IPS-18a (cell line): ENCODE measurements around the gene TAMALIN.

ENCODE experiments used
- H3K27ac ChIP-seq: one replicate; pipeline ENCODE4 v1.5.1; 2013; ENCODE audit warnings: low read length
- H3K27me3 ChIP-seq: one replicate; pipeline ENCODE4 v1.6.1; 2013; ENCODE audit warnings: mild to moderate bottlenecking, low read length; ENCODE audit not compliant: control insufficient read depth, insufficient read depth
- H3K36me3 ChIP-seq: one replicate; pipeline ENCODE4 v1.6.1; 2013; ENCODE audit warnings: low read depth, low read length; ENCODE audit not compliant: control insufficient read depth
- H3K4me1 ChIP-seq: one replicate; pipeline ENCODE4 v1.6.1; 2013; ENCODE audit warnings: low read depth, low read length; ENCODE audit not compliant: control insufficient read depth
- H3K4me3 ChIP-seq: one replicate; pipeline ENCODE4 v1.5.1; 2013; ENCODE audit warnings: low read length
- H3K9ac ChIP-seq: one replicate; pipeline ENCODE4 v1.6.1; 2013; ENCODE audit warnings: mild to moderate bottlenecking, low read length, moderate library complexity
- H3K9me3 ChIP-seq: one replicate; pipeline ENCODE4 v1.6.1; 2013; ENCODE audit warnings: low read depth, low read length; ENCODE audit not compliant: control insufficient read depth

TAMALIN gene

GRCh38 chr12:52043386-52044212 is 36.9 kb downstream of the TAMALIN start:
- Histone ChIP-seq H3K27me3 (peaks cover 4% of the 10 kb centered on the region), H3K4me3 (no peak overlapping the region), H3K9me3 (no peaks in the 10 kb centered on the region), H3K36me3 (no peaks in the 10 kb centered on the region), H3K4me1 (peaks cover 5% of the 10 kb centered on the region), H3K9ac (no peak overlapping the region), H3K27ac (no peak overlapping the region)

GRCh38 chr12:52044292-52044983 is 37.7 kb downstream of the TAMALIN start:
- Histone ChIP-seq H3K4me3 (no peak overlapping the region), H3K27me3 (peaks cover 12% of the 10 kb centered on the region), H3K36me3 (no peaks in the 10 kb centered on the region), H3K9ac (no peak overlapping the region), H3K9me3 (no peaks in the 10 kb centered on the region), H3K4me1 (peaks cover 5% of the 10 kb centered on the region), H3K27ac (no peak overlapping the region)

GRCh38 chr12:52045794-52046199 is 39.1 kb downstream of the TAMALIN start:
- Histone ChIP-seq H3K9me3 (no peaks in the 10 kb centered on the region), H3K4me1 (peaks cover 10% of the 10 kb centered on the region), H3K27ac (no peak overlapping the region), H3K4me3 (no peak overlapping the region), H3K9ac (no peak overlapping the region), H3K27me3 (peaks cover 26% of the 10 kb centered on the region), H3K36me3 (no peaks in the 10 kb centered on the region)

GRCh38 chr12:52046859-52047258 is 40.1 kb downstream of the TAMALIN start:
- Histone ChIP-seq H3K9ac (no peak overlapping the region), H3K27me3 (peaks cover 34% of the 10 kb centered on the region), H3K36me3 (no peaks in the 10 kb centered on the region), H3K4me3 (no peak overlapping the region), H3K27ac (no peak overlapping the region), H3K4me1 (peaks cover 9% of the 10 kb centered on the region), H3K9me3 (no peaks in the 10 kb centered on the region)

- no peaks in the 10 kb centered on the region for H3K9me3 ChIP-seq
- H3K27me3 ChIP-seq = peaks cover 44% of the 10 kb centered on the region
- no peak overlapping the region for H3K4me3 ChIP-seq
- peaks cover 11% of the 10 kb centered on the region for H3K4me1 ChIP-seq
- no peaks in the 10 kb centered on the region for H3K36me3 ChIP-seq
- no peak overlapping the region for H3K9ac ChIP-seq
- H3K27ac ChIP-seq = no peak overlapping the region
These were observed 42.5 kb downstream of the TAMALIN start for GRCh38 chr12:52049286-52049685.

GRCh38 chr12:52049688-52050087 is 42.9 kb downstream of the TAMALIN start:
- Histone ChIP-seq H3K36me3 (no peaks in the 10 kb centered on the region), H3K4me1 (peaks cover 11% of the 10 kb centered on the region), H3K27me3 (peaks cover 44% of the 10 kb centered on the region), H3K9ac (no peak overlapping the region), H3K27ac (no peak overlapping the region), H3K9me3 (no peaks in the 10 kb centered on the region), H3K4me3 (no peak overlapping the region)

- Histone ChIP-seq H3K4me1 (peaks cover 11% of the 10 kb centered on the region), H3K9me3 (no peaks in the 10 kb centered on the region), H3K27ac (no peak overlapping the region), H3K36me3 (no peaks in the 10 kb centered on the region), H3K9ac (peak overlapping the region; percentile 35), H3K4me3 (peak overlapping the region; percentile 67), H3K27me3 (peaks cover 44% of the 10 kb centered on the region)
These were observed 43.5 kb downstream of the TAMALIN start for GRCh38 chr12:52050116-52050757.

GRCh38 chr12:52050758-52051541 is 44.2 kb downstream of the TAMALIN start, which contains the start of gene NR4A1:
Gene NR4A1, plus strand, starts transcription at chr12:52051442. Its CDS starts 2,887 bp downstream, at chr12:52054329.
- Histone ChIP-seq H3K36me3 (no peaks in the 10 kb centered on the region), H3K9me3 (no peaks in the 10 kb centered on the region), H3K9ac (peak within 1 kb of the TSS; percentile 57), H3K4me3 (peak within 1 kb of the TSS; percentile 67), H3K4me1 (peaks cover 11% of the 10 kb centered on the region), H3K27ac (no peak within 1 kb of the TSS), H3K27me3 (peaks cover 44% of the 10 kb centered on the region)

GRCh38 chr12:52052468-52053186 is 45.9 kb downstream of the TAMALIN start:
- H3K9me3 ChIP-seq = no peaks in the 10 kb centered on the region
- peaks cover 11% of the 10 kb centered on the region for H3K4me1 ChIP-seq
- H3K27ac ChIP-seq = no peak overlapping the region
- no peak overlapping the region for H3K4me3 ChIP-seq
- H3K27me3 ChIP-seq = peaks cover 44% of the 10 kb centered on the region
- H3K9ac ChIP-seq = no peak overlapping the region
- H3K36me3 ChIP-seq = peaks cover 8% of the 10 kb centered on the region

- no peak overlapping the region for H3K27ac ChIP-seq
- H3K4me3 ChIP-seq = no peak overlapping the region
- H3K4me1 ChIP-seq = peaks cover 11% of the 10 kb centered on the region
- H3K9ac ChIP-seq = no peak overlapping the region
- H3K27me3 ChIP-seq = peaks cover 40% of the 10 kb centered on the region
- no peaks in the 10 kb centered on the region for H3K9me3 ChIP-seq
- H3K36me3 ChIP-seq = peaks cover 9% of the 10 kb centered on the region
These were observed 46.9 kb downstream of the TAMALIN start for GRCh38 chr12:52053536-52054209.
